Endodermal cell (in vitro differentiated cells): Measurements from ENCODE around the gene FDX2. TPM values are rescaled to one million over a fixed set of nuclear protein-coding genes. Genes with fewer than 3 reads are reported as not detected.

Experiments used
- DNase-seq: peaks from one replicate; pipeline ENCODE4 v3.0.0-alpha.2; 2017
- H3K27ac ChIP-seq: 2 replicates; pipeline ENCODE4 v1.5.1; 2013; ENCODE audit warnings: mild to moderate bottlenecking, low read depth, low read length, moderate library complexity
- H3K27me3 ChIP-seq: 2 replicates; pipeline ENCODE4 v1.6.1; 2013; ENCODE audit warnings: mild to moderate bottlenecking, low read length, moderate library complexity; ENCODE audit not compliant: insufficient read depth, control insufficient read depth, poor library complexity, severe bottlenecking
- H3K36me3 ChIP-seq: 2 replicates; pipeline ENCODE4 v1.7.0; 2013; ENCODE audit warnings: mild to moderate bottlenecking, low read length, moderate library complexity; ENCODE audit not compliant: control insufficient read depth, insufficient read depth
- H3K4me1 ChIP-seq: one replicate; pipeline ENCODE4 v1.7.0; 2013; ENCODE audit warnings: low read length; ENCODE audit not compliant: control insufficient read depth, insufficient read depth
- H3K4me3 ChIP-seq: 2 replicates; pipeline ENCODE4 v1.5.1; 2013; ENCODE audit warnings: mild to moderate bottlenecking, low read length, moderate library complexity
- H3K9ac ChIP-seq: 2 replicates; pipeline ENCODE4 v1.6.1; 2013; ENCODE audit warnings: mild to moderate bottlenecking, low read length, moderate library complexity; ENCODE audit not compliant: poor library complexity, severe bottlenecking; ENCODE audit errors: extremely low read depth
- H3K9me3 ChIP-seq: 2 replicates; pipeline ENCODE4 v1.6.1; 2013; ENCODE audit warnings: mild to moderate bottlenecking, low read length, moderate library complexity; ENCODE audit not compliant: control insufficient read depth
- H3K27ac Mint-ChIP-seq: 2 replicates; pipeline ENCODE4 v1.8.0; 2020; ENCODE audit warnings: mixed read lengths
- H3K27me3 Mint-ChIP-seq: 2 replicates; pipeline ENCODE4 v1.8.0; 2021; ENCODE audit warnings: mild to moderate bottlenecking, mixed read lengths; ENCODE audit not compliant: insufficient read depth
- H3K36me3 Mint-ChIP-seq: 2 replicates; pipeline ENCODE4 v1.8.0; 2020; ENCODE audit warnings: low read depth, mixed read lengths
- H3K4me1 Mint-ChIP-seq: 2 replicates; pipeline ENCODE4 v1.8.0; 2020; ENCODE audit warnings: mixed read lengths
- H3K4me3 Mint-ChIP-seq: 2 replicates; pipeline ENCODE4 v1.8.0; 2020; ENCODE audit warnings: mild to moderate bottlenecking, moderate library complexity, mixed read lengths
- H3K9me3 Mint-ChIP-seq: 2 replicates; pipeline ENCODE4 v1.8.0; 2020; ENCODE audit warnings: mild to moderate bottlenecking, mixed read lengths
- CTCF ChIP-seq: fragments of 200-600 bp; sonication (generic); conservative IDR thresholded peaks from 2 replicates; pipeline ENCODE4 v1.5.0; 2021; ENCODE audit warnings: antibody characterized with exemption, mild to moderate bottlenecking
- WGBS, 2 experiments: methylation state at CpG; one replicate each; pipeline versions ENCODE4 v1.1.5 to v1.1.7; 2013; ENCODE audit warnings: missing lambda C conversion rate in 2 of 2, mixed read lengths in 1 of 2; ENCODE audit not compliant: insufficient coverage in 1 of 2, insufficient read length in 1 of 2; 5-methylcytosine and 5-hydroxymethylcytosine counted together
- long read RNA-seq, 4 experiments: library from polyadenylated mRNA in 2 of 4; library from RNA in 1 of 4; library from capped mRNA in 1 of 4; stranded (forward) in 3 of 4; unstranded in 1 of 4; transcript quantifications; one replicate each; pipeline ENCODE4 v2.0.0, GENCODE V29; 2020 to 2021; ENCODE audit warnings: inconsistent platforms in 1 of 4
- polyA plus RNA-seq, 2 experiments: library from polyadenylated mRNA; stranded (reverse); fragments of 50-300 nt; gene quantifications; one replicate each; pipeline ENCODE4 v1.2.3, GENCODE V29; 2013
- total RNA-seq, 2 donors: library from RNA; stranded (reverse); fragmentation: NEBNext Ultra II Directional in 1 of 2; extraction: Animal tissue kit (Norgen Biotek cat#: 25700) in 1 of 2; gene quantifications; 2 replicates in 1 of 2; 3 replicates in 1 of 2; pipeline ENCODE4 v1.2.1, GENCODE V29; 2021

The FDX2 gene
- 10 to 100 TPM; 23.2 to 25.9 TPM for total RNA-seq
- 15.9 TPM for polyA plus RNA-seq (2013, experiment 1 of 2)
- 14.1 TPM for polyA plus RNA-seq (2013, experiment 2 of 2)
- long read RNA-seq, experiment 1, transcript FDX2-203 (4 exons, 635 nt), result major isoform, 6 of 15 reads
- long read RNA-seq, experiment 1, transcript FDX2-202 (5 exons, 1,012 nt), result minor isoform, 5 of 15 reads
- long read RNA-seq, experiment 1, partial matches to known transcripts, result 0 of 15 reads
- long read RNA-seq, experiment 1, other reads (novel, unspliced or antisense), result 0 of 15 reads
- long read RNA-seq, experiment 2, transcript FDX2-202 (5 exons, 1,012 nt), result major isoform, 10 of 21 reads
- long read RNA-seq, experiment 2, transcript FDX2-203 (4 exons, 635 nt), result minor isoform, 6 of 21 reads
- long read RNA-seq, experiment 2, partial matches to known transcripts, result 3 of 21 reads
- long read RNA-seq, experiment 2, other reads (novel, unspliced or antisense), result 0 of 21 reads
- long read RNA-seq, experiment 3, transcript FDX2-202 (5 exons, 1,012 nt), result major isoform, 13 of 21 reads
- long read RNA-seq, experiment 3, transcript FDX2-203 (4 exons, 635 nt), result minor isoform, 5 of 21 reads
- long read RNA-seq, experiment 3, partial matches to known transcripts, result 0 of 21 reads
- long read RNA-seq, experiment 3, other reads (novel, unspliced or antisense), result 0 of 21 reads
- long read RNA-seq, experiment 4, transcript FDX2-202 (5 exons, 1,012 nt), result major isoform, 51 of 61 reads
- long read RNA-seq, experiment 4, partial matches to known transcripts, result 1 of 61 reads
- long read RNA-seq, experiment 4, other reads (novel, unspliced or antisense), result 7 of 61 reads

- H3K36me3 Mint-ChIP-seq, result peaks cover 25% of the 10 kb centered on the region
- Histone ChIP-seq H3K36me3 (peaks cover 35% of the 10 kb centered on the region), H3K27ac (peak within 1 kb of the TSS; percentile 44), H3K9ac (peak within 1 kb of the TSS; percentile 71), H3K4me3 (peak within 1 kb of the TSS; percentile 93), H3K4me1 (no peaks in the 10 kb centered on the region), H3K9me3 (no peaks in the 10 kb centered on the region), H3K27me3 (no peaks in the 10 kb centered on the region)
- 2 to 3% methylated on average over 30 to 55 of the region's 55 CpGs for WGBS, 2 experiments
- H3K27ac Mint-ChIP-seq, result peak within 1 kb of the TSS; percentile 93
- H3K9me3 Mint-ChIP-seq, result no peaks in the 10 kb centered on the region
- H3K27me3 Mint-ChIP-seq, result no peaks in the 10 kb centered on the region
- TF ChIP-seq CTCF, result no peak
- H3K4me1 Mint-ChIP-seq, result peaks cover 14% of the 10 kb centered on the region
- peak within 1 kb of the TSS; percentile 79 for H3K4me3 Mint-ChIP-seq
- peak; percentile 97 for DNase-seq
These were observed at the start of gene FDX2 for GRCh38 chr19:10315335-10316214. Gene FDX2 (minus strand): TSS chr19:10316015. CDS start chr19:10315996, 19 bp downstream.

- no peaks in the 10 kb centered on the region for H3K9me3 ChIP-seq
- H3K4me1 ChIP-seq, result no peaks in the 10 kb centered on the region
- H3K4me1 Mint-ChIP-seq, result no peaks in the 10 kb centered on the region
- WGBS, 2 experiments, result 93 to 94% methylated on average over 21 to 23 of the region's 23 CpGs
- no peaks in the 10 kb centered on the region for H3K27me3 Mint-ChIP-seq
- TF ChIP-seq CTCF, result no peak
- no peaks in the 10 kb centered on the region for H3K9me3 Mint-ChIP-seq
- H3K27me3 ChIP-seq, result no peaks in the 10 kb centered on the region
- H3K27ac Mint-ChIP-seq, result no peak overlapping the region
- H3K4me3 ChIP-seq, result no peak overlapping the region
- no peak overlapping the region for H3K4me3 Mint-ChIP-seq
- peaks cover 29% of the 10 kb centered on the region for H3K36me3 ChIP-seq
- H3K36me3 Mint-ChIP-seq, result peaks cover 59% of the 10 kb centered on the region
- no peak for DNase-seq
- no peak overlapping the region for H3K9ac ChIP-seq
- no peak overlapping the region for H3K27ac ChIP-seq
These were observed 49.7 kb upstream of the FDX2 start for GRCh38 chr19:10365518-10365917.

DNA sequence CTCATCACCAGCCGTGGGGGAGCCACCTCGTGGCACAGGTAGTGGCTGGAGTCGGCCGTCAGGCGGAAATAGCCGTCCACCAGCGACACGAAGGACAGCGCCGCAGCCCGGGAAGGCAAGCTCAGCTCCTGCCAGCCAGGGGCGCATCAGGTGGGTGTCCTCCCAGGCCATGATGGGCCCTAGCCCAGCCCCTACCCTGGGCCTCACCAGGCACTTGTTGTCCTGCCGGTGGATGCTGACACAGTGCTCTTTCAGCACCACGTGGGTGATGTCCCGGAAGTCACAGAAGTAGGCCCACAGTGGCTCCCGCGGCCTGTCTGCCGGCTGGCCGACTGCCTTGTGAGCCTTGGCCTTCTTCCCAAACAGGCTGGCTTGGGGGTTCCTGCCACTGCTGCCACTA, 48.8 kb upstream of the FDX2 start:
- Mint-ChIP-seq H3K27me3 (no peaks in the 10 kb centered on the region), H3K4me3 (no peak overlapping the region), H3K4me1 (no peaks in the 10 kb centered on the region), H3K9me3 (no peaks in the 10 kb centered on the region), H3K27ac (no peak overlapping the region), H3K36me3 (peaks cover 57% of the 10 kb centered on the region)
- H3K9me3 ChIP-seq, result no peaks in the 10 kb centered on the region
- H3K36me3 ChIP-seq, result peaks cover 29% of the 10 kb centered on the region
- H3K27ac ChIP-seq, result no peak overlapping the region
- no peak overlapping the region for H3K4me3 ChIP-seq
- WGBS, 2 experiments, result 86 to 91% methylated on average over 9 to 19 of the region's 19 CpGs
- H3K27me3 ChIP-seq, result no peaks in the 10 kb centered on the region
- TF ChIP-seq CTCF, result no peak
- H3K9ac ChIP-seq, result no peak overlapping the region
- no peaks in the 10 kb centered on the region for H3K4me1 ChIP-seq
- no peak for DNase-seq
